Activated B cell treated with CpG ODN at 0.5 μM for 24 hours (primary cell): ENCODE measurements around the gene LCN15. TPM values are rescaled to one million over a fixed set of nuclear protein-coding genes. Genes with fewer than 3 reads are reported as not detected.
A peak's percentile ranks its signal among the peaks of the same experiment; 100 is the strongest.
"Not testable (repeated sequence)": the region's sequence is repeated elsewhere in the genome, so short reads cannot be mapped to it uniquely, and the experiment has no call there.

ENCODE experiments used
- ATAC-seq: fragments of 200-7000 bp; cut with Tn5 transposase; one replicate; pipeline ENCODE4 v1.10.0; 2021; ENCODE audit warnings: low read depth, mild to moderate bottlenecking, moderate library complexity
- CTCF ChIA-PET: fragments of 350-600 bp; sonication (Branson Sonifier 250); formaldehyde crosslinking; loops from one replicate; lab custom pipeline; 2021; ENCODE audit warnings: antibody characterized with exemption; lab: Charles Lee
- POLR2A ChIA-PET: fragments of 350-600 bp; sonication (Branson Sonifier 250); formaldehyde crosslinking; loops from one replicate; lab custom pipeline; 2021; ENCODE audit warnings: antibody characterized with exemption; lab: Charles Lee
- DNase-seq: peaks from one replicate; pipeline ENCODE4 v3.0.0; 2022
- H3K27ac Mint-ChIP-seq: one replicate; pipeline ENCODE4 v1.8.0; 2020; ENCODE audit warnings: mixed read lengths
- H3K27me3 Mint-ChIP-seq: one replicate; pipeline ENCODE4 v1.8.0; 2021; ENCODE audit warnings: mixed read lengths
- H3K36me3 Mint-ChIP-seq: one replicate; pipeline ENCODE4 v1.8.0; 2021; ENCODE audit warnings: low read depth, mixed read lengths
- H3K4me1 Mint-ChIP-seq: one replicate; pipeline ENCODE4 v1.8.0; 2021; ENCODE audit warnings: mixed read lengths
- H3K4me3 Mint-ChIP-seq: one replicate; pipeline ENCODE4 v1.8.0; 2020; ENCODE audit warnings: mild to moderate bottlenecking, mixed read lengths
- H3K9me3 Mint-ChIP-seq: one replicate; pipeline ENCODE4 v1.8.0; 2020; ENCODE audit warnings: mixed read lengths
- CTCF ChIP-seq: fragments of 200-600 bp; IDR thresholded peaks from one replicate; pipeline ENCODE4 v1.8.0; 2022; ENCODE audit warnings: antibody characterized with exemption, mild to moderate bottlenecking
- intact Hi-C: fragments of 100-400 bp; cut with micrococcal nuclease; formaldehyde crosslinking; loops from one replicate; pipeline ENCODE4 v1.15.1; 2024
- total RNA-seq: library from RNA; stranded (reverse); gene quantifications from 2 replicates; pipeline ENCODE4 v1.2.3, GENCODE V29; 2022

Gene LCN15
- total RNA-seq, 1 donor from 2014 or later: not detected

DNA sequence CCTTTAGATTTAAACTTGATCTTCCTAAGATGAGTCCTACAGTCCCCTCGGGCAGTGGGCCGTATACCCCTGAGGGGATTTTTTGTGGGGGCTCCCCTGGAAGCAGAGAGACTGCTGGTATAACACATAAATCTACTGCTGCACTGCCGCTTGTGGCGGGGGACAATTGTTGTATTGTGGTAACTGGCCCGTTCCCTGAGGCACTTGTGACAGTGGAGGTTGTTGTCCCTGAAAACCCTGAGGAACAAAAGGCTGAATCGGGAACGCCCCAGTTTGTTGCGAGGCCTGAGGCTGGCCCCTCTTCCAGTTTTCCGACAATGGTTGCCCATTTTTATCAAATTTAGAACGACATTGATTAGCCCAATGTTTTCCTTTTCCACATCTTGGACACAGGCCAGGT lies 22.1 kb upstream of the LCN15 start:
- POLR2A ChIA-PET: no interaction called here
- H3K9me3 Mint-ChIP-seq: no peaks in the 10 kb centered on the region
- no peak for TF ChIP-seq CTCF
- no peak for ATAC-seq
- no peaks in the 10 kb centered on the region for H3K27me3 Mint-ChIP-seq
- H3K27ac Mint-ChIP-seq: no peak overlapping the region
- peaks cover 25% of the 10 kb centered on the region for H3K4me1 Mint-ChIP-seq
- H3K4me3 Mint-ChIP-seq: no peak overlapping the region
- CTCF ChIA-PET: interaction anchor here (1.3 to 6.8 kb wide), 6 partner anchors 9 to 281 kb away, joined by 3 to 58 read pairs (median 7); partner anchors contain the start of gene NPDC1
- no peak for DNase-seq
- intact Hi-C loops: no loop called here
- no peaks in the 10 kb centered on the region for H3K36me3 Mint-ChIP-seq

DNA sequence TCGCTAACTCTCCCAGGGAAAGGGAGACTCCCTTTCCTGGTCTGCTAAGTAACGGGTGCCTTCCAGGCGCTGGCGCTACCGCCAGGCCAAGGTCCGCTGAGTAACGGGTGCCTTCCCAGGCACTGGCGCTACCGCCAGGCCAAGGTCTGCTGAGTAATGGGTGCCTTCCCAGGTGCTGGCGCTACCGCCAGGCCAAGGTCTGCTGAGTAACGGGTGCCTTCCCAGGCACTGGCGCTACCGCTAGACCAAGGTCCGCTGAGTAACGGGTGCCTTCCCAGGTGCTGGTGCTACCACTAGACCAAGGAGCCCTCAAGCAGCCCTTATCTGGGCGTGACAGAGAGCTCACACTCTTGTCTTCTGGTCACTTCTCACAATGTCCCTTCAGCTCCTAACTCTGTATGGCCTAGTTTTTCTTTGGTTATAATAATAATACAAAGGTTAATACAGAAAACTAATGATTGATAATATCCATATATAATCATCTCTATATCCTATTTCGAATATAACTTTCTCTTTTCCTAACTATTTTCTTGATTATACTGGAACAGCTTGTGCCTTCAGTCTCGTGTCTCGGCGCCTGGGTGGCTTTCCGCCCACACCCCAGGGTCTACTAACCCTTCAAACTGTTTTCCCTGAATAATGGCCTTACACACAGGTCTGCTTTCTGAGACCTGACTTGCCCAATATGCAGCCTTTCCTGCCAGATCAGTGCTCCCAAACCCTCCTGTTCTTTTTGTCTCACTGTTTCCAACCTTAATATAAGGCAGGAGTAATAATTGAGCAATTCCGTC lies 21.4 kb upstream of the LCN15 start:
- ChIA-PET POLR2A (interaction anchor here (1.5 kb wide), 1 partner anchor 58 kb away, joined by 4 read pairs; no protein-coding TSS in a partner anchor), CTCF (interaction anchor here (0.7 to 6.8 kb wide), 6 partner anchors 8 to 282 kb away, joined by 3 to 58 read pairs (median 5); partner anchors contain the start of genes FUT7 and NPDC1)
- H3K9me3 Mint-ChIP-seq, intact Hi-C loops, DNase-seq, ATAC-seq, H3K27ac Mint-ChIP-seq, H3K4me3 Mint-ChIP-seq, H3K27me3 Mint-ChIP-seq, H3K36me3 Mint-ChIP-seq: not testable (repeated sequence)
- peaks cover 20% of the 10 kb centered on the region for H3K4me1 Mint-ChIP-seq

- CTCF ChIA-PET: interaction anchor here (1.4 to 6.8 kb wide), 2 partner anchors 247 to 250 kb away, joined by 4 to 58 read pairs; partner anchors contain the start of gene FUT7
- Mint-ChIP-seq H3K9me3 (no peaks in the 10 kb centered on the region), H3K27me3 (no peaks in the 10 kb centered on the region), H3K4me3 (no peak overlapping the region), H3K36me3 (no peaks in the 10 kb centered on the region), H3K4me1 (peaks cover 15% of the 10 kb centered on the region), H3K27ac (peak overlapping the region; percentile 14)
- POLR2A ChIA-PET: interaction anchor here (1.5 kb wide), 1 partner anchor 57 kb away, joined by 4 read pairs; no protein-coding TSS in a partner anchor
- intact Hi-C loops: loop anchor here (1.0 kb wide), 1 partner anchor 19 kb away; no protein-coding TSS in a partner anchor
- DNase-seq: no peak
- ATAC-seq: no peak
- TF ChIP-seq CTCF: no peak
Measured at GRCh38 chr9:136784997-136785361, 20.7 kb upstream of the LCN15 start.

DNA sequence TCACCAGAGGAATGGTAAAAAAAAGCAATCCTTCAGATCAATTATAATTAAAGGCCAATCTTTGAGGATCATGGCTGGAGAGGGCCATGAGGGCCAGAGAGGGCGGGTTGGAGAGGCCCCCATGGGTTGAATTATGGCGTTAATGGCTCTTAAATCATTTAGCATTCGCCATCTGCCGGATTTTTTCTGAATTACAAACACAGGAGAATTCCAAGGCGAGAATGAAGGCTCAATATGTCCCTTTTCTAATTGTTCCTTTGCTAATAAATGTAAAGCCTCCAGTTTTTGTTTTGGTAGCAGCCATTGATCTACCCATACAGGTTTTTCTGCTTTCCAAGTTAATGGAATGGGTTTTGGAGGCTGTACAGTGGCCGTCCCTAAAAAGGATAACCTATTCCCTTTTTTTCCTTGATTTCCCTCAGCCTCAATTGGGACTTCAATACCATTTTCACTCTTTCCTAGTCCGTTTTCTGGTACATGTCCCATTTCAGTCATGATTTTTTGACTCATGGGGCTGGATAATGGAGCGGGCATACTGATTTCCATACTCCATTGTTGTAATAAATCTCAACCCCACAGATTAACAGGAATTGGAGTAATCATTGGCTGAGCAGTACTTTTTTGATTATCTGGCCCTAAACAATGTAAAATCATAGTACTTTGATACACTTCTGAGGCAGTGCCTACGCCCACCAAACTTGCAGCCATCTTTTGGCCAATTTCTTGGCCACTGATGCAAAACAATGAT lies 20.1 kb upstream of the LCN15 start:
- ATAC-seq (no peak), DNase-seq (no peak)
- Mint-ChIP-seq H3K36me3 (no peaks in the 10 kb centered on the region), H3K27me3 (no peaks in the 10 kb centered on the region), H3K4me3 (no peak overlapping the region), H3K27ac (no peak overlapping the region), H3K4me1 (peaks cover 15% of the 10 kb centered on the region), H3K9me3 (no peaks in the 10 kb centered on the region)
- intact Hi-C loops: loop anchor here (1.0 kb wide), 1 partner anchor 18 kb away; no protein-coding TSS in a partner anchor
- TF ChIP-seq CTCF: no peak
- CTCF ChIA-PET: interaction anchor here (0.7 to 6.8 kb wide), 3 partner anchors 14 to 251 kb away, joined by 3 to 58 read pairs (median 3); no protein-coding TSS in a partner anchor
- POLR2A ChIA-PET: interaction anchor here (1.5 kb wide), 1 partner anchor 57 kb away, joined by 4 read pairs; no protein-coding TSS in a partner anchor

DNA sequence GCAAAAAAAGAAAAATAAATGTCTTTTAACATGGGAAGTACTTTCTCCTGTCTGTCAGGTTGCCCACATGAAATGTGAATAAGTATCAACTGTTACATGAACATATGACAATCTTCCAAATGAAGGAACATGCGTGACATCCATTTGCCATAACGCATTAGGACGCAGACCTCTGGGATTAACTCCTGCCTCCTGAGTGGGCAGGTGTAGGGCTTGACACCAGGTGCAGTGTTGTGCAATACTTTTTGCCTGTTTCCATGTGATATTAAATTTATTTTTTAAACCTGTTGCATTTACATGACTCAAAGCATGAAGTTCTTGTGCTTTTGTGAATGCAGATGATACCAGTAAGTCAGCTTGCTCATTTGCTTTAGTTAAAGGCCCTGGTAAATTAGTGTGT lies 18.1 kb upstream of the LCN15 start:
- no peak for TF ChIP-seq CTCF
- Mint-ChIP-seq H3K4me1 (peaks cover 11% of the 10 kb centered on the region), H3K36me3 (no peaks in the 10 kb centered on the region), H3K27me3 (peaks cover 15% of the 10 kb centered on the region), H3K27ac (no peak overlapping the region), H3K9me3 (no peaks in the 10 kb centered on the region), H3K4me3 (no peak overlapping the region)
- no peak for ATAC-seq
- CTCF ChIA-PET: no interaction called here
- intact Hi-C loops: no loop called here
- DNase-seq: no peak
- POLR2A ChIA-PET: no interaction called here
